ENCODE results near the gene SAMSN1.

DNA sequence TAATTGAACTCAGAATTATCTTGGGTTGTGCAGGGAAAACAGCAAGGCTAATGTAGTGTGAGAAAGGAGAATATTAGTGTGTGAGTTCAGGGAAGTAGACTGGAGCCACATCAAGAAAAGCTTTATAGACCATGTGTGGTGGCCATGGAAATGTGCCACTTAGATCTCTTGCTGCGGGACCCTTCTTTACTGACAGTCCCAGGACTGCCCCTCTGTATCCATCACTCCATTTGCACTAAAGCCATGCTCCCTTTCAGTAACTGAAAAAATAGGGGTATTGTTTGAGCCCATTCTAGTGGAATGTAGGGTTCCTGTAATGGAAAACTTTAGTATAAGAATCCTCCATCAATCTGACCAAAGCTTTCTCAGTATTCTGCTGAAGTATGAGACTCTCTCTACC lies 32.3 kb downstream of the SAMSN1 start:
- TF ChIP-seq, protein P1, sequence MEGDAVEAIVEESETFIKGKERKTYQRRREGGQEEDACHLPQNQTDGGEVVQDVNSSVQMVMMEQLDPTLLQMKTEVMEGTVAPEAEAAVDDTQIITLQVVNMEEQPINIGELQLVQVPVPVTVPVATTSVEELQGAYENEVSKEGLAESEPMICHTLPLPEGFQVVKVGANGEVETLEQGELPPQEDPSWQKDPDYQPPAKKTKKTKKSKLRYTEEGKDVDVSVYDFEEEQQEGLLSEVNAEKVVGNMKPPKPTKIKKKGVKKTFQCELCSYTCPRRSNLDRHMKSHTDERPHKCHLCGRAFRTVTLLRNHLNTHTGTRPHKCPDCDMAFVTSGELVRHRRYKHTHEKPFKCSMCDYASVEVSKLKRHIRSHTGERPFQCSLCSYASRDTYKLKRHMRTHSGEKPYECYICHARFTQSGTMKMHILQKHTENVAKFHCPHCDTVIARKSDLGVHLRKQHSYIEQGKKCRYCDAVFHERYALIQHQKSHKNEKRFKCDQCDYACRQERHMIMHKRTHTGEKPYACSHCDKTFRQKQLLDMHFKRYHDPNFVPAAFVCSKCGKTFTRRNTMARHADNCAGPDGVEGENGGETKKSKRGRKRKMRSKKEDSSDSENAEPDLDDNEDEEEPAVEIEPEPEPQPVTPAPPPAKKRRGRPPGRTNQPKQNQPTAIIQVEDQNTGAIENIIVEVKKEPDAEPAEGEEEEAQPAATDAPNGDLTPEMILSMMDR (IDR thresholded peaks at IDR 0.05; ENCODE audit: low read length), result no peak
- no peak for TF ChIP-seq EZH2 (IDR thresholded peaks at IDR 0.05; ENCODE audit: borderline replicate concordance, low read length)

Data from OCI-LY1 (cell line).